Small intestine (tissue), 7 donors: ENCODE measurements around the gene TFPI2. TPM values are rescaled to one million over a fixed set of nuclear protein-coding genes. Genes with fewer than 3 reads are reported as not detected.
A peak's percentile ranks its signal among the peaks of the same experiment; 100 is the strongest.

Experiments
- DNase-seq, 2 donors: peaks; one replicate each; pipeline versions ENCODE4 v3.0.0 to v3.0.0-alpha.2; 2013
- FAIRE-seq: peaks from 2 replicates; lab custom pipeline; 2012; peaks lifted over from hg19 to GRCh38; lab: Jason Lieb, UNC
- H3K27ac ChIP-seq, 3 donors: one replicate each; pipeline ENCODE4 v1.5.1; 2013; ENCODE audit warnings: low read length in 2 of 3, mild to moderate bottlenecking in 2 of 3, control low read depth in 1 of 3, inconsistent platforms in 1 of 3, low read depth in 1 of 3, moderate library complexity in 1 of 3
- H3K27me3 ChIP-seq, 3 donors: one replicate each; pipeline ENCODE4 v1.6.1; 2013; ENCODE audit warnings: low read length in 3 of 3, inconsistent platforms in 1 of 3; ENCODE audit not compliant: control insufficient read depth in 3 of 3, insufficient read depth in 3 of 3
- H3K36me3 ChIP-seq, 3 donors: one replicate each; pipeline ENCODE4 v1.6.1; 2013; ENCODE audit warnings: low read length in 3 of 3, inconsistent platforms in 1 of 3, low read depth in 1 of 3, mild to moderate bottlenecking in 1 of 3, moderate library complexity in 1 of 3; ENCODE audit not compliant: control insufficient read depth in 3 of 3, insufficient read depth in 2 of 3
- H3K4me1 ChIP-seq, 3 donors: one replicate each; pipeline ENCODE4 v1.6.1; 2013; ENCODE audit warnings: low read length in 2 of 3, inconsistent platforms in 1 of 3, low read depth in 1 of 3, mild to moderate bottlenecking in 1 of 3, moderate library complexity in 1 of 3; ENCODE audit not compliant: control insufficient read depth in 3 of 3, insufficient read depth in 2 of 3
- H3K4me3 ChIP-seq, 3 donors: one replicate each; pipeline ENCODE4 v1.5.1; 2013; ENCODE audit warnings: low read length in 3 of 3, control low read depth in 1 of 3, inconsistent platforms in 1 of 3, low read depth in 1 of 3, mild to moderate bottlenecking in 1 of 3, moderate library complexity in 1 of 3
- H3K9me3 ChIP-seq, 2 donors: one replicate each; pipeline ENCODE4 v1.6.1; 2013; ENCODE audit warnings: low read depth in 1 of 2, low read length in 1 of 2; ENCODE audit not compliant: control insufficient read depth in 2 of 2, insufficient read depth in 1 of 2
- WGBS, 3 donors: extraction: QIAGEN DNeasy Blood & Tissue Kit; methylation state at CpG; one replicate each; pipeline ENCODE4 v1.1.7; 2013; 5-methylcytosine and 5-hydroxymethylcytosine counted together
- polyA plus RNA-seq, 4 donors: library from polyadenylated mRNA; stranded (reverse) in 3 of 4; unstranded in 1 of 4; fragments of 200-250 nt in 3 of 4; fragments of 120-200 nt in 1 of 4; gene quantifications; one replicate each; pipeline versions ENCODE4 v1.2.1 to v1.2.3, GENCODE V29; 2013
- donor health status: healthy with polysubstance abuse.
- donor health status: control.
- donor health status: control.
- donor health status: Bipolar disorder and iron deficiency.
- donor health status: healthy.

The TFPI2 gene
- polyA plus RNA-seq, 4 donors: 0.60 to 1.9 TPM; not detected in 2

GRCh38 chr7:93856323-93856722 lies 34.2 kb downstream of the TFPI2 start:
- H3K27me3 ChIP-seq: peaks cover 0 to 2% (median 0%) of the 10 kb centered on the region in 3 donors
- H3K4me1 ChIP-seq: no peaks in the 10 kb centered on the region
- no peak overlapping the region for H3K27ac ChIP-seq
- FAIRE-seq (no peak), DNase-seq (no peak)
- H3K4me3 ChIP-seq: no peak overlapping the region
- H3K36me3 ChIP-seq: no peaks in the 10 kb centered on the region
- no peaks in the 10 kb centered on the region for H3K9me3 ChIP-seq

DNA sequence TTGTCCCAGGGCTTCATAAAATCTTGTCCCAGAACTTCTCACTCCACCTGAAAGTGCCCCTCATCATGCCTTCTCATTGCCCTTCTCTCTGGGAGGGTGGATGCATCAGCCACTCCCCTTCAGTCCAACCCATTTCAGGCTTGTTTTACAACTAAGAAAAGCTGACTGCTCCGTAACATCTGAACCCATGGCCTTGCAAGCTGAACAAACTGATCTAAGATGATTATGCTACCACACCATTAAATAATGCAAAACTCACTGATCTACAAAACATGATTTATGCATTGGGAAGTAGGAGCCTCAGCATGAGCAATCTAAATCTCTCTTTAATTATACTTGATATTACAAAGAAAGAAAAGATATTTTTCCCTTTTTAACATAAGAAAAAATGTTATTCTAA lies 34.8 kb downstream of the TFPI2 start:
- DNase-seq (no peak), FAIRE-seq (no peak)
- Histone ChIP-seq H3K27me3 (peaks cover 0 to 2% (median 0%) of the 10 kb centered on the region in 3 donors), H3K4me1 (no peaks in the 10 kb centered on the region), H3K27ac (no peak overlapping the region), H3K9me3 (no peaks in the 10 kb centered on the region), H3K36me3 (no peaks in the 10 kb centered on the region), H3K4me3 (no peak overlapping the region)
- 50 to 79% (median 69%) methylated on average over 1 of the region's 1 CpG for WGBS, 3 donors

GRCh38 chr7:93854480-93854879 lies 36.1 kb downstream of the TFPI2 start:
- Histone ChIP-seq H3K9me3 (no peaks in the 10 kb centered on the region), H3K4me1 (no peaks in the 10 kb centered on the region), H3K27ac (no peak overlapping the region), H3K4me3 (no peak overlapping the region), H3K27me3 (peaks cover 0 to 2% (median 0%) of the 10 kb centered on the region in 3 donors), H3K36me3 (no peaks in the 10 kb centered on the region)
- FAIRE-seq (no peak), DNase-seq (no peak)
- 73 to 87% (median 83%) methylated on average over 1 of the region's 1 CpG for WGBS, 3 donors

DNA sequence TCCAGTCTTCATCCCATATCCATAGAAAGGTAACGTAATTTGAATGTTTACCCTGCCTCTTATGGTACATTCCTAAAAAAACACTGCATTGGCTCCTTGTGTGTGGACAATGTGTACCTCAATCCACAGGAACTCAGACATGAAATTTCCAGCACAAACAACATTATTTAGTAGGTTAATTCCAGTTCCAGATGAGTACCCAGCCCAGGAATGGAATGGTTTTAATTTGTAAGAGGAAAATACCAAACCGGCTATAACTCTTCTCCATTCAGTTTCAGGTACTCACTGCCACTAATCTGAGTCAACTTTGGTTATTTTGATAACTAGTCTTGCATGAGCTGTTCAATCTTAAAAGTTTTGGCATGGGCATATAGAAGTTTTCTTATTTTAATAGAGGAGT lies 39.0 kb downstream of the TFPI2 start:
- Histone ChIP-seq H3K4me1 (no peaks in the 10 kb centered on the region), H3K9me3 (no peaks in the 10 kb centered on the region), H3K27me3 (no peaks in the 10 kb centered on the region), H3K4me3 (no peak overlapping the region), H3K36me3 (no peaks in the 10 kb centered on the region), H3K27ac (no peak overlapping the region)
- 74 to 83% (median 79%) methylated on average over 2 of the region's 2 CpGs for WGBS, 3 donors
- FAIRE-seq (no peak), DNase-seq (no peak)

DNA sequence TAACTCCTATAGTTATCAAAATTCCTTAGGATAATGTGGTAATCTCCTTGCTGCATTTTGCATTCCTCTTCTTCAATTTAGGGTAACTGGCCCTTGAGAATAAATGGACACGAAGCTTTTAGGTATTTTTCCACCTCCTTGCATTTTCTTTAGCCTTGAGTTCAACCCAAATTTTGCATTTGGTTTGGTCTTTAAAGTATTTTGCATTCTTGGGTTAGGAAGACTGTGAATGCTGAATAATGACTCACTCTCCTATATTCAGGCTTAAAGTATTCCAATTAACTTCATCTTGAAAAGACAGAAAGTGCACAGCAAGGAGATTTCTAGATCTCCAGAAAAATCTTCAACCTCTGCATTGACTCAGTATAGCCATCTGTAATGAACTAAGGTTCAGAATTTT lies 47.3 kb downstream of the TFPI2 start:
- no peak for DNase-seq
- Histone ChIP-seq H3K27ac (no peak overlapping the region), H3K27me3 (no peaks in the 10 kb centered on the region), H3K9me3 (no peaks in the 10 kb centered on the region), H3K36me3 (no peaks in the 10 kb centered on the region), H3K4me3 (no peak overlapping the region), H3K4me1 (no peaks in the 10 kb centered on the region)
- 15 to 47% (median 18%) methylated on average over 1 of the region's 1 CpG for WGBS, 3 donors
- no peak for FAIRE-seq

DNA sequence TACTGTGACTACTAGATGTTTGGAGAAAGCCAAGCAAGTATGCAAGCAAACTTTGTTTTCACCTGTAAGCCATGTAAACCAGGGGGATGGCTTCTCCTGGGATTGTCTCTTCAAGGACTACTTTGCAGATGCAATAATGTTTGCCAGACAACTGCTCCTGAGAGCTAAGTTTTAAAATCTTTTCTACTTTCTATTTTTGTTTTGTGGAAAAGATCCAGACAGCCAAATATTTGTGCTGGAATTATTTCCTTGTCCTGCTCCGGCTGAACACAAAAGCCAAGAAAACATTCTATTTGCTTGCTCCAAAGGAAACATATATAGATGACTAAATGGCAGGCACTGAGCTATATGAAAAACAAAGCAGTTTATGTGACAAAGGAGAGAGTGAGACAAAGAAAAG lies 51.6 kb downstream of the TFPI2 start:
- Histone ChIP-seq H3K4me3 (no peak overlapping the region), H3K27ac (no peak overlapping the region), H3K27me3 (no peaks in the 10 kb centered on the region), H3K9me3 (no peaks in the 10 kb centered on the region), H3K4me1 (no peaks in the 10 kb centered on the region), H3K36me3 (no peaks in the 10 kb centered on the region)
- no peak for DNase-seq
- 31 to 58% (median 45%) methylated on average over 1 of the region's 1 CpG for WGBS, 3 donors
- no peak for FAIRE-seq

GRCh38 chr7:93837245-93837644 lies 53.3 kb downstream of the TFPI2 start:
- FAIRE-seq: no peak
- H3K27ac ChIP-seq: no peak overlapping the region
- WGBS, 3 donors: 70 to 86% (median 78%) methylated on average over 3 of the region's 3 CpGs

GRCh38 chr7:93836116-93836515 lies 54.4 kb downstream of the TFPI2 start:
- Histone ChIP-seq H3K4me3 (no peak overlapping the region), H3K4me1 (no peaks in the 10 kb centered on the region), H3K27ac (no peak overlapping the region), H3K36me3 (no peaks in the 10 kb centered on the region), H3K9me3 (no peaks in the 10 kb centered on the region), H3K27me3 (no peaks in the 10 kb centered on the region)
- no peak for DNase-seq
- 41 to 61% (median 49%) methylated on average over 4 of the region's 4 CpGs for WGBS, 3 donors
- FAIRE-seq: no peak

More at GRCh38 chr7:93837245-93837644, 53.3 kb downstream of the TFPI2 start:
- H3K27me3 ChIP-seq: no peaks in the 10 kb centered on the region
- DNase-seq: no peak
- H3K36me3 ChIP-seq: no peaks in the 10 kb centered on the region
- no peaks in the 10 kb centered on the region for H3K9me3 ChIP-seq
- H3K4me3 ChIP-seq: no peak overlapping the region
- H3K4me1 ChIP-seq: no peaks in the 10 kb centered on the region

DNA sequence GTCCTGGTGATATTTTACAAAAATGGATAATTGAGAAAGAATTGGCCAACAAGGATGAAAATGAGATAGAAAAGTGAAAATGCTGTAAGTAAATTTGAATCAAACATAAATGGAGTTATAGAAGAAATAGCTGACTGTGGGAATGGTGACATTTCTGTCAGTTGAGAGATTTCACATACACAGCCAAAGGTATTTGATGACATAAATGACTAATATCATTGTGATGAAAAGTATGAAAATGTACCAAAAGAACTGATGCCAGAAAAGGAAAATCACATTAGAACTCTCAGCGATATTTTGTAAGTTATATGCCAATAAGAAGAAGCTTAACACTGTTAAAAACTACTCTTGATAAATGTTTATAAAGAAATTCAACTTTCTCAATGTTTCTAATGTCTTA lies 54.9 kb downstream of the TFPI2 start:
- Histone ChIP-seq H3K27ac (no peak overlapping the region), H3K36me3 (no peaks in the 10 kb centered on the region), H3K4me1 (no peaks in the 10 kb centered on the region), H3K9me3 (no peaks in the 10 kb centered on the region), H3K27me3 (no peaks in the 10 kb centered on the region), H3K4me3 (no peak overlapping the region)
- FAIRE-seq (peak; percentile 19), DNase-seq (no peak)
- WGBS, 3 donors: 56 to 71% (median 58%) methylated on average over 1 of the region's 1 CpG
